Esophagus muscularis mucosa (tissue), 4 donors: ENCODE results near the gene ADD3.

Source experiments
- CTCF ChIP-seq, 3 experiments: fragments of 200-600 bp in 2 of 3; fragments of 450-650 bp in 1 of 3; sonication (generic) in 2 of 3; IDR thresholded peaks; one replicate each; pipeline ENCODE4 v1.5.1; 2017 to 2019; ENCODE audit warnings: antibody characterized with exemption in 3 of 3, mild to moderate bottlenecking in 2 of 3, moderate library complexity in 1 of 3
- EP300 ChIP-seq: sonication (generic); formaldehyde crosslinking; IDR thresholded peaks from one replicate; pipeline ENCODE4 v1.6.1; 2017; ENCODE audit warnings: antibody characterized with exemption
- POLR2A ChIP-seq: fragments of 450-650 bp; IDR thresholded peaks from one replicate; pipeline ENCODE4 v1.6.1; 2017; ENCODE audit warnings: antibody characterized with exemption, moderate library complexity, mild to moderate bottlenecking, low read depth

GRCh38 chr10:109977382-109977806, 30.4 kb upstream of the ADD3 start:
- TF ChIP-seq POLR2A, result no peak
- TF ChIP-seq CTCF (IDR thresholded peaks at IDR 0.05), result no peak
- TF ChIP-seq EP300, result no peak
